K562 (cell line): ENCODE measurements around the gene LIMS2.

Experiments used
- EP300 ChIP-seq: IDR thresholded peaks from 2 replicates; pipeline ENCODE4 v1.6.1; 2012; ENCODE audit warnings: low read length, improper control_type of control experiment
- ETV5 ChIP-seq: sonication (generic); formaldehyde crosslinking; IDR thresholded peaks from 2 replicates; pipeline ENCODE4 v1.4.0; 2020; ENCODE audit warnings: low read depth, mild to moderate bottlenecking, missing genetic modification reagents
- EZH2 ChIP-seq: IDR thresholded peaks from 2 replicates; pipeline ENCODE4 v1.6.1; 2012; ENCODE audit warnings: low read depth, mild to moderate bottlenecking, inconsistent platforms, low read length, borderline replicate concordance
- GABPA ChIP-seq: fragments of 200-800 bp; sonication (Bioruptor generic); conservative IDR thresholded peaks from 2 replicates; pipeline ENCODE4 v1.6.1; 2016; ENCODE audit warnings: low read depth, missing genetic modification characterization, missing compliant biosample characterization
- HDGF ChIP-seq: fragments of 450-650 bp; IDR thresholded peaks from 2 replicates; pipeline ENCODE4 v1.6.1; 2016
- HMG20B ChIP-seq: fragments of 250-450 bp; sonication (Bioruptor Pico); IDR thresholded peaks from 2 replicates; pipeline ENCODE4 v1.5.0; 2021; ENCODE audit warnings: mild to moderate bottlenecking
- KDM1A ChIP-seq, 2 experiments: fragments of 450-650 bp; IDR thresholded peaks; 2 replicates each; pipeline ENCODE4 v1.6.1; 2016; ENCODE audit warnings: mild to moderate bottlenecking in 2 of 2
- MAFF ChIP-seq: IDR thresholded peaks from 2 replicates; pipeline ENCODE4 v1.6.1; 2012; ENCODE audit warnings: low read length, improper control_type of control experiment
- MAFK ChIP-seq: IDR thresholded peaks from 2 replicates; pipeline ENCODE4 v1.6.1; 2011; ENCODE audit warnings: low read length, improper control_type of control experiment
- NR2C2 ChIP-seq, 2 experiments: fragments of 200-800 bp in 1 of 2; sonication (Bioruptor generic) in 1 of 2; sonication (generic) in 1 of 2; formaldehyde crosslinking in 1 of 2; IDR thresholded peaks; 2 replicates each; pipeline versions ENCODE4 v1.6.1 to v1.8.0; 2016 to 2022; ENCODE audit warnings: mild to moderate bottlenecking in 1 of 2, missing compliant biosample characterization in 1 of 2, missing genetic modification characterization in 1 of 2, missing genetic modification reagents in 1 of 2
- PHF8 ChIP-seq: fragments of 200-600 bp; sonication (generic); IDR thresholded peaks from 2 replicates; pipeline ENCODE4 v1.6.1; 2012; ENCODE audit warnings: mixed run types, mild to moderate bottlenecking, inconsistent platforms, low read length, moderate library complexity, borderline replicate concordance
- SNAPC5 ChIP-seq: fragments of 250-450 bp; sonication (Bioruptor Pico); IDR thresholded peaks from 2 replicates; pipeline ENCODE4 v1.8.0; 2021; ENCODE audit warnings: moderate library complexity, mild to moderate bottlenecking, inconsistent platforms
- ZBTB8A ChIP-seq: fragments of 450-650 bp; IDR thresholded peaks from 2 replicates; pipeline ENCODE4 v1.6.1; 2018; ENCODE audit warnings: mild to moderate bottlenecking, moderate library complexity; ENCODE audit not compliant: partially characterized antibody
- ZNF121 ChIP-seq: sonication (generic); formaldehyde crosslinking; conservative IDR thresholded peaks from 2 replicates; pipeline ENCODE4 v1.8.0; 2022; ENCODE audit warnings: missing genetic modification reagents

DNA sequence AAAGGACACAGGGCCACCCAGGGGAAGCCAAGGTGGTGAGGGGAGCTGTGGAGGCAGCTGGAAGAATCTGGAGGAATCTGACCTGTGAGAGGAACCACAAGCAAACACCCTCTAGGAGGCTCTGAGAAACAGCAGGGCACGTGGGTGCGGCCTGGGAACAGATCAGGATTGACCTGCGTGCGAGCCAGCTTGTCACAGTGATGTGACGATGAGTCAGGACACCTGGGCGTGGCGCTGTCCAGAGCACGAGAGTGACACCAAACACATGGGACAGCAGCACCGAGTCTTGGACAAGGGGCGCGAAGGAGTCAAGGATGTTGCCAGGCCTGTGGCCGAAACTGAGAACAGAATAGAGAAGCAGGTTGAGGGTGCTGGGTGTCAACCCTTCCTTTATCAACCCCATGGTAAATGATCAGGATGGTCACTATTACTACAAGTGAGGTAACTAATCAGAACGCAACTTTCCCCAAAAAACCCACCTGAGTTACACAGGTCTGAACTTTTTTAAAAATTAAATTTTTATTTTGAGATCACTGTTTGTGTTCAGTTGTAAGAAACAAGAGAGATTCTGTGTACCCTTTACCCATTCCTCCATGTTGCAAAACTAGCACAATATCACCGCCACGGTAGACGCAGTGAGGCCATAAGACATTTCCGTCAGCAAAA is 25.3 kb upstream of the LIMS2 start:
- no peak for TF ChIP-seq SNAPC5 (CRISPR knock-in tag)
- peak; percentile 55; the same call in 1 of the 2 replicates for TF ChIP-seq MAFK
- TF ChIP-seq ZNF121 (CRISPR knock-in tag) = no peak
- no peak for TF ChIP-seq MAFF
- TF ChIP-seq KDM1A (IDR thresholded peaks at IDR 0.05) = peak; percentile 61 to 69
- no peak for TF ChIP-seq EZH2
- no peak for TF ChIP-seq HMG20B
- 0 out of 2 replicates have a peak, but pooled peaks have one; percentile 51 for TF ChIP-seq NR2C2 (CRISPR knock-in tag; IDR thresholded peaks at IDR 0.05)
- peak; percentile 83 for TF ChIP-seq NR2C2 (tag; IDR thresholded peaks at IDR 0.05)
- TF ChIP-seq GABPA (tag) = no peak
- TF ChIP-seq ZBTB8A = no peak
- no peak; the same call in 1 of the 2 replicates for TF ChIP-seq PHF8
- no peak for TF ChIP-seq HDGF
- TF ChIP-seq ETV5 (CRISPR knock-in tag) = no peak
- TF ChIP-seq EP300 = peak; percentile 35
